ENCODE data around the gene GUCA2A.

The GUCA2A gene

DNA sequence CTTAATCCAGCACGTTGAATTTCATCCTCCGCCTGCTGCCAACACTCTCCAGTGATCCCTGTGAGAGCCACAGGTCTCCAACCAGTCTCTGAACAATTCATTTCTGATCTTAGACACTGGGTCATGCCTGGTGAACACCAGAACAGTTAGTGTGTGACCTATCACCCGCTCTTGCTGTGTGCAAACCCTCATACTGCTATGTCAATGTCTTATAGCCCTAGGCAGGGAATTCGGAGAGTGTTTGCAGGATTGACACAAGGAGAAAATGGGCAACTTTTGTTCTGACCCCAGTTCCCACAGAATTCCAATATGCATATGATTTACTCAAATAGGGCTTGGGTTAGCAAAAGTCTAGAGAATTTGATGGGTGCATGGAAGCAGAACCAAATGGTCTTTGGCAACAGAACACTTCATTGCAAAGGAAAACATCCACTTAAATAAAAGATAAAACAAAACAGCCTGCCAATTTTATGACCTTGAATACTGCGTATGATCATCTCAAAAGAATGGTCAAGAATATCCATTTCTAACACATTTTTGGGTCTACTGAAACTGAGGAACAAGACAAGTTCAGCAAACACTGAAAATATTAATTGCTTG lies 34.4 kb downstream of the GUCA2A start:
- no peak for DNase-seq (ENCODE audit: low read depth in 2 of 2)

DNA sequence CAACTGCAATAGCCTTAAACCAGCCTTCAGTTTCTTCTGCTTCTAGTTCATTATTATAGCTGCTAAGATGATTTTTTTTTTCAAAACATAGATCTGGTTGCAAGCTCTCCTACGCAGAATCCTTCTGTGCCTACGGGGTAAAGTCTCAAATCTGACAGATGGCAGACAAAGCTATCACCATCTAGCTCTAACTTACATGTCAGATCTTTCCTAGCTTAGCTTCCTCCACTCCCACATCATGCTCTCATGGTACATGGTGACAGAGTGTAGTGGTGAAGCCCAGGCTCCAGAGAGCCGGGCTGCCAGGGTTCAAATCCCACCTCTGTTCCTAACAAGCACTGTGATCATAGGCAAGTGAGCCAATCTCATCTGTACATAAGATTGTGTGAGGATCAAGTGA lies 35.6 kb downstream of the GUCA2A start:
- DNase-seq (ENCODE audit: low read depth in 2 of 2) = no peak

DNA sequence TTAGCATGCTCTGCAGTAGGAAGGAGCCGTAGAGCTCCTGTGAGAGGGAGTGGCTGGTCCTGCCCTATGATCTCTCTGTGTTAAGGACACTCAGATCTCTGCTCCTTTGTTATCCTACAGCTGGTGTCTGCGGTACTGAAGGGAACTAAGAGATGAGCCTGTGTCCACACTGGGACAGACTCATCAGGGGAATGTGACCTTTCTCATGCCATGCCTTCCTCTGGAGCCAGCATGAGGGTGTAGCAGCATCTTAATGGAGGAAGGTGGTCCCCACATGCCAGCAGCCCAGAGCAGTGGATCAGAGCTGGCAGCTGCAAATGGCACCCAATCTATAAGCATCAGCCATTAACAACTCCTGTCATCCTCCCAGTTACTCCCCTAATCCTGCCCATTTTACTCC lies 36.0 kb downstream of the GUCA2A start:
- DNase-seq (ENCODE audit: low read depth in 2 of 2) = no peak

DNA sequence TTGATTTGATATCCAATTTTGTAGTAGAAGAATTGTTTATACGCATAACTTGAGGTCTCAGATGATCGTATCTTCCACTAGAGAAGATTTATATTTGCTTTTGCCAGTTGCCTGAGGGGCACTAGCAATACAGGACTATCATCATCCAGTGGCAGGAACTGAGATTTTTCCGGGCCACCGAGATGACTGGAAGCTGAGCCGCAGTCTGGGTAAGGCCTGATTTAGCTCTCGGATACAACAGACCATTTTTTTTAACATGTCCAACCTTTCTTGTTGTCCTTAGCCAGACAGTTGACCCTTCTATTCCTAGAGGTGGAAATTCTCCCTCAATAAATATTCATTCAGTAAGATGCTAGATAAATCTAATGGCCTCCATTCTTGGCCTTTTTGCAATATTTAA lies 36.8 kb downstream of the GUCA2A start:
- no peak for DNase-seq (ENCODE audit: low read depth in 2 of 2)

DNA sequence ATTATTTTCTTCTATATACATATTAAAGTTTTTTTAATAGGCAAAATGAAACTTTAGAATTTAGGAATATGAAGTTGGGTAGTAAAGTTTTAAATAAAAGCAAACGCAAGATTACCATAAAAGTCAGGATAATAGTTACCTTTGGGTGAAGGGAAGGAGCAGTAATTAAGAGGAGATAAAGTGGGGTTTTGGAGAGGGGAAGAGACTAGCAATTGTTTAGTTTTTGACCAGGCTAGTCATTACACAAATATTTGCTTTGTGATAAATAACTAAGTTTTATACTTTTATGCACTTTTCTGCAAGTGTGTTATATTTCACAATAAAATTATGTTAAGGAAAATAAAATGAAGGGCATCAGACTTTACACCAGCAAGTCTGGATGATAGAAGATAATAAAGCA lies 39.0 kb downstream of the GUCA2A start:
- DNase-seq (ENCODE audit: low read depth in 2 of 2) = no peak

DNA sequence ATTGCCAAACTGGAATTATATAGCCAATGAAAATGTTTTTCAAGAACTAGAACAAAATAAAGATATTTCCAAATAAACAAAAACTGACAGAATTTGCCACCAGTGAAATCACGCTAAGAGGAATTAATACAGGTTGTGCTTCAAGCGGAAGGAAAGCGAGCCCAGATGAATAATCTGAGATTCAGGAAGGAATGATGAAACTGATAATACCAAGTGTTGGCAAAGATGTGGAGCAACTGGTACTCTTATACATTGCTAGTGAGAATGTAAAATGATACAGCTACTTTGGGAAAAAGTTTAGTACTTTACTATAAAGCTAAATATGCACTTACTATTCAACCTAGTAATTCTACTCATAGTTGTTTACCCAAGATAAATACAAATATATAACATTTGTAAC lies 42.1 kb downstream of the GUCA2A start:
- DNase-seq (ENCODE audit: low read depth in 2 of 2) = no peak

DNA sequence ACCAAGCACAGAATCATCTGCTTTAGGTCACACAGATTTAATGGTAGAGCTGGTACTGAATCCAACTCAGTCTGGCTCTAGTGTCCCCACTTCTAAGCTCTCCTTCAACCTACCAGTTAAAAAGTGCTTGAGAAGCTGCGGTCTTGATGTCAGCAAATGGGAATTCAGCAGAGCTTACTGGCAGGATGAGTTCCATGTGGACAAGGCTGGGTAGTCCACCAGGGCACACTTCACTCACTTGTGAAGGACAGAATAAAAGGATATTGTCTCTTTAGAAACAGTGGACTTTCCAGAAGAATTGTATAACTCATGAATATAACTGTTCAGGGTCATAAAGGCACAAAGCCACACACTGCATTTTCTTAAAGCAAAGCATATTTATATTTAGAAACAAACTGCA lies 46.4 kb downstream of the GUCA2A start:
- DNase-seq (ENCODE audit: low read depth in 2 of 2) = no peak

DNA sequence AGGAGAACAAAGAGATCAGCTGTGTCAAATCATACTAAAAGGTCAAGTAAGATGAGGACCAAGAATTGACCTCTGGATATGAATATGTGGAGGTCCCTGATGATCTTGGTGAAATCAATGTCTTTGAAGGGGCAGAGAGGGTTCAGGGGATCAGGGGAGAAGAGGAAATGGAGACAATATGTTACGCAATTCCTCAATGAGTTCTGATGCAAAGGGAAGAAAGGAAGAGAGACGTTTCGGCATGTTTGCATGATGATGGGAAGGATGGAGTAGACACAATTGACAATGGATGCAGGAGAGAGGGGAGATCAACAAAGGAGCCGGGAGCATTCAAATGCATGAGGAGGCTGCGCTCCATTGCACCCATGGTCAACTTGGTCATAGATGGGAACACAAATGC lies 47.3 kb downstream of the GUCA2A start:
- no peak for DNase-seq (ENCODE audit: low read depth in 2 of 2)

DNA sequence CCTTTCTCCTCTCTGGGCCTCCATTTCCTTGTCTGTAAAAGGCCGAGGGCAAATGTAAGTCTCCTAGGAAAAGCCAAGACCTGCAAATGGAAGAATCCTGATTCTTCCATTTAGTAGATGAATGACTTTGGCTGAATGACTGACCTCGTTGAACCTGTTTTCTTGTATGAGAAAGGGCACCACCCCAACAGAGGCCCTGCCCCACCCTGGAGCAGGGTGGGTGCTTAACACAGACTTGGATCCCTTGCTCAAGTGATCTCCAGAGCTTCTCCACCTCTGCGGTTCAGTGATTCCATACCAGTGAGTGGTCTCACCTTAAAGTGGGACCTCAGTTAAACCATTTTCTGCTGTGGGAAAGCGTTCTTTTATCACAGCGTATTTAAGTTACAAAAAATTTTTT lies 50.3 kb downstream of the GUCA2A start:
- DNase-seq (ENCODE audit: low read depth in 2 of 2) = no peak

All from fibroblast of skin of left biceps (primary cell).